ENCODE results near the gene INSYN2A. TPM values are rescaled to one million over a fixed set of nuclear protein-coding genes. Genes with fewer than 3 reads are reported as not detected.

The INSYN2A gene
- total and polyA plus RNA-seq, 5 donors: 0.02 TPM; not detected in 4

DNA sequence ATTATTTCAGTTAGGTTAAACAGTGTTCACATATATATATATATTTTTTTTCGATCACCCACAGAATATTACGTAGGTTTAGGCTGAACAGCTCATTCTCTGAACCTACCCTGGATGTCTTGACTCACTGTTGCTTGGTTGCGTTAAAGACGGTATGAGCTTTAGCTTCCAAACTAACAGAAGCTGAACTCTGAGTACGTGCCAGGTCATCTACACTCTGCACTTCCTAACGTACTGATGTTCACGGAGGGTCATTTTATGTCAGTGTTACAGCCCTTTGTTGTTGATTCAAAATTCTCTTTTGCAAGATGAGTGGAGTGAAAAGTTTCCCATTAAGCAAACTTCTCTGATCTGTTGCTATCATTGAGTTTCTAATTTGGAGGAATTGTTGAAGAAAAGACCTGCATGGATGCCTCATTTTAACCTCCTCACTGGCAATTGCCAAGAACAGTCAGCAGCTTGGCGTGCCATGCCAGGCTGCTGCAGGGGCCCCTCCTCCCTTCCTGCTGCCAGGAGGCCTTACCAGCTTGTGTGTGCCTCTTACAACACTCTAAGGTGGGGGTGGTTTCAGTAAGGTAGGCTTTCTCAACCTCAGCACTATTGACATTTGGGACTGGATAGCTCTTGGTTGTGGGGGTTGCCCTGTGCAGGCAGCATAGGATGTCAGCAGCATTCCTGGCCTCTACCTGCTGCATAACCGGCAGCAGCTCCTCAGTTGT, 44.3 kb downstream of the INSYN2A start:
- DNase-seq (no peak), ATAC-seq (peak in 1 of 2 donors; percentile 36)
- no peaks in the 10 kb centered on the region for H3K9me3 ChIP-seq (ENCODE audit: control insufficient read depth, low read length)
- H3K4me1 ChIP-seq (ENCODE audit: control insufficient read depth, insufficient read depth, low read length): peaks cover 2% of the 10 kb centered on the region
- no peak overlapping the region for H3K27ac ChIP-seq (ENCODE audit: low read length)
- H3K4me3 ChIP-seq (ENCODE audit: low read length): no peak overlapping the region
- WGBS: 86% methylated on average over 9 of the region's 9 CpGs
- intact Hi-C loops (cut with DNase I): no loop called here
- H3K27me3 ChIP-seq (ENCODE audit: control insufficient read depth, insufficient read depth): no peaks in the 10 kb centered on the region

DNA sequence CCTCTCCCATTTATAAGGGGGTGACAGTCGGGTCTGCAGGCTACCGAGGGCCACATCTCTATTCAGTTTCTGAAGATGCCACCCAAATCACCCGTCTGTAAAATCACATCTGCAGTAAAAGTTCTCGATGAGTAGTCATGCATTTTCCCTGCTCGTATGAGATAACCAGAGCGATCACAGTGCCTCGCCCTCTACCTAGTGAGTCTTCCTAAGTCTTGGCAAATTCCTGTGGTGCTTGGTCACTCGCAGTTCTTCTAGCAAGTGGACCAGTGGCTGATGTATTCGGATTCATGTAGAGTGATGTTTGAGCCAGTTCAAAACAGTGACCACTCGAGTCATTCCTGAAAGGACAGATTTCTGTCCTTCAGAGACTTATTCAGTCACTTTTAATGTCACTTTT, 44.9 kb downstream of the INSYN2A start:
- Histone ChIP-seq H3K4me1 (ENCODE audit: control insufficient read depth, insufficient read depth, low read length) (no peaks in the 10 kb centered on the region), H3K9me3 (ENCODE audit: control insufficient read depth, low read length) (no peaks in the 10 kb centered on the region), H3K4me3 (ENCODE audit: low read length) (no peak overlapping the region), H3K27ac (ENCODE audit: low read length) (no peak overlapping the region), H3K27me3 (ENCODE audit: control insufficient read depth, insufficient read depth) (no peaks in the 10 kb centered on the region)
- WGBS: 94% methylated on average over 10 of the region's 10 CpGs
- no peak for ATAC-seq
- no peak for DNase-seq
- intact Hi-C loops (cut with DNase I): no loop called here

DNA sequence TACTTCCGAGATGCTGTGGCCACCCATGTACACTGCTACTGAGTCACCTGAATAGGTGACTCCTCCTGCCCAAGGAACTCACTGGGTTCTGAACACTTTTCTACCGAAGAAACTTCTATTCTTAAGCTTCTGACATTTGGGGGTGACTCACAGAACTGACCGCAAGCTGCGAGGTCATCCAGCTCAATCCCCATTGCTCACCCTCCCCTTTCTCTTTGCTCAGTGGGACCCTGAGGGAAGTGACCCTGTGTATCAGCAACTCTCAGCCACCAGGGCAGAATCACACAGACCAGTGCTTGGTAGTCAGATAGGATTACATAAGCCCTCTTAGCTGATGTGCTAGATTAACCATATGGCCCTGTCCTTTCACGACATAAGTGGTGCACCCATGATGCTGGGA, 46.3 kb downstream of the INSYN2A start:
- intact Hi-C loops (cut with DNase I): no loop called here
- Histone ChIP-seq H3K4me1 (ENCODE audit: control insufficient read depth, insufficient read depth, low read length) (no peaks in the 10 kb centered on the region), H3K4me3 (ENCODE audit: low read length) (no peak overlapping the region), H3K27ac (ENCODE audit: low read length) (no peak overlapping the region), H3K9me3 (ENCODE audit: control insufficient read depth, low read length) (no peaks in the 10 kb centered on the region), H3K27me3 (ENCODE audit: control insufficient read depth, insufficient read depth) (no peaks in the 10 kb centered on the region)
- no peak for ATAC-seq
- DNase-seq: no peak
- WGBS: 91% methylated on average over 5 of the region's 5 CpGs

DNA sequence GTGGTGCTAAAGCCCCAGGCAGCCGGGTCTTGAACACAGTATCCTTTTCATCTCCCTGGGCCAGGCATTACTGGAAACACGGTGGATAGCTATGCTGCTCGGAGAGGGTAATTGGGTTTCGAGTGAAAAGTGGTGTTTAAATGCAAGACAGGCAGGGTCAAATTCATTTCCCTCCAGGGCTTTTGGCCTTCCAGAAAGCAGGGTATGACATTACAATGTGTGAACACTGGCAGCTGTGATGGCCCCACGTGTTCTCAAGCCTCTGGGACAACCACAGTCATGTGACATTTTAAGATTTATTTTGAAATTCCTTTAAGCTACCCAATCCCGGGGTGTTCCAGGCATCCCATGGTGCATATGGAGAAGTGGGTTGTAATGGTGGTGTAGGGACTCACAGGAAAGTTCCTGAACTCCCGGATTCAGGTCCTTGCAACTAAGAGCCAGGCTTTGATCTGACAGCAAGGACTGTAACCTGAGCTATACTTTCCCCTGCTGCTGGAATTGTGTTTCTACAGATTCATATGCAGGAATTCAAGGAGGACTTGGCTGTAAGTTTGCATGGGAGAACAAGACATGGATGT, 46.8 kb downstream of the INSYN2A start:
- WGBS: 84% methylated on average over 7 of the region's 7 CpGs
- Histone ChIP-seq H3K4me1 (ENCODE audit: control insufficient read depth, insufficient read depth, low read length) (no peaks in the 10 kb centered on the region), H3K27ac (ENCODE audit: low read length) (no peak overlapping the region), H3K4me3 (ENCODE audit: low read length) (no peak overlapping the region), H3K27me3 (ENCODE audit: control insufficient read depth, insufficient read depth) (no peaks in the 10 kb centered on the region), H3K9me3 (ENCODE audit: control insufficient read depth, low read length) (no peaks in the 10 kb centered on the region)
- no peak for ATAC-seq
- DNase-seq: no peak
- intact Hi-C loops (cut with DNase I): no loop called here

DNA sequence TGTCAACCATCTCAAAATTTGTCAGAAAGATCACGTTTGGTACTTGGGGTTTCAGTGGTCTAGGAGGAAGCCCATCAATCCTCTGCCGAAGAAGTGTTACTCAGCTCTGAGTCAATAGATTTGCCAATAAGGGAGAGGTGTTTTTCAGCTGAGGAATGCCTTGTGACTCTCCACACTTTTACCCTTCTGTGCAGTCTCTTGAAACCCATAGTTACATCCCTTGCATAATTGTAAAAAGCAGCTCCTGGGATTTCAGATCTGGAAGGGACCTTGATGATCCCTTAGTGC, 47.5 kb downstream of the INSYN2A start:
- intact Hi-C loops (cut with DNase I): no loop called here

DNA sequence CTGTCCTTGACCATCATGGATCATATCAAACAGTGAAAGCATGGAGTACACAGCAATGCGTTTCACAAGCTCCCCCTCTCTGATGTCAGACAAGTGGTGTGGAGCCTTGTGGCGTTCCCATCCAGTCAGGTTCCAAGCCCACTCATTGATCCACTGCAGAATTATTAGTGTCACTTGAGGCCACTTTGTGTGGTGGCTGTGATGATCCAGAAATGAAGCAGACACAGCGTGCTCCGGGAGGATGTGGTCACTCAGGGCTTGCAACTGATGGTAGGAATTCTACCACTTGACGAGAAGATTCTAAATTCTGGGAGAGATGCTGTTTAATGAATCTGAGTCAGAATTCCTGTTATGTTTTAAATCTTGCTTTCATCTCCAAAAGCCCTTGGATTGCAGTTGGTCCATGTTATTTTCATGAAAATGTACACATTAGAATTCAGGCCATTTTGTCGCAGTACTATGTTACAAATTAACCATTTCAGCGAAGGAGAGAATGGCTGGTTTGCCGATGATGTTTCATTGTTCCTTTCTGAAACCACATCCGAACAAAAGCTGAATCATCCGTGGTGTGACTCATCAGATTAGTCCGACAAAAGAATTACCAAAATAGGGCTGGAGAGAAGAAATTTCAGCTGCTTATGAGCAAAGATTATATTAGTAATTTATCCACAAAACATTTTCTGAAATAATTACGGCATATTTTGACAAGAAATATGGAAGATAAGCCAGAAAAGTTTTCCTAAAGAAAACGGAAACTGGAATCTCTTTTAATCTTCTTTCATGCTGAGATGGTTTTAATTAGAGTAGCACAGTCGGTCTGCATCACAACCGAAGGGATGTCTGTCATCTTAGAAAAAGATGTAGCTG, 48.1 kb downstream of the INSYN2A start:
- H3K27me3 ChIP-seq (ENCODE audit: control insufficient read depth, insufficient read depth): no peaks in the 10 kb centered on the region
- WGBS: 83% methylated on average over 15 of the region's 15 CpGs
- H3K27ac ChIP-seq (ENCODE audit: low read length): no peak overlapping the region
- no peaks in the 10 kb centered on the region for H3K4me1 ChIP-seq (ENCODE audit: control insufficient read depth, insufficient read depth, low read length)
- ATAC-seq (no peak), DNase-seq (no peak)
- H3K4me3 ChIP-seq (ENCODE audit: low read length): no peak overlapping the region
- intact Hi-C loops (cut with DNase I): no loop called here
- H3K9me3 ChIP-seq (ENCODE audit: control insufficient read depth, low read length): no peaks in the 10 kb centered on the region

More for the DNA sequence above, 47.5 kb downstream of the INSYN2A start:
- whole genome bisulfite sequencing: 81% methylated on average over 2 of the region's 2 CpGs
- DNase-seq (no peak), ATAC-seq (no peak)
- Histone ChIP-seq H3K27ac (ENCODE audit: low read length) (no peak overlapping the region), H3K4me1 (ENCODE audit: control insufficient read depth, insufficient read depth, low read length) (no peaks in the 10 kb centered on the region), H3K9me3 (ENCODE audit: control insufficient read depth, low read length) (no peaks in the 10 kb centered on the region), H3K4me3 (ENCODE audit: low read length) (no peak overlapping the region), H3K27me3 (ENCODE audit: control insufficient read depth, insufficient read depth) (no peaks in the 10 kb centered on the region)

DNA sequence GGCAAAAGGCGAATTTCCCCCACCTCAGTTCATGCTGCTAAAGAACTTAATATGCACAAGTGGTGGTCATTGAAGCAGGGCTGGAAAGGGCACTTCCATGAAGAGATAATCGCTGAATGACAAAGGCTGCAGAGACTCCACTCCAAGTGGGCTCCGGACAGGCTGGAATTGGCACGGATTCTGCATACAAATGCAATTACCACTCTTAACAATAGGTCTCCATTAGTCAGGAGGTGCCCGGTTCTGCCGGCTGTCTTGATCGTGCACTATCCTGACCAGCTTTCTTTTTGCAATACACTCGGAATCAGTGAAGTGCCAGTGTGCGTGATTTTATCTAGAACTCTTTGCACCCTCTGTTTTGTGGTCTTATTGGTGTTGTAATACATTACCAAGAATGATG, 49.7 kb downstream of the INSYN2A start:
- no peaks in the 10 kb centered on the region for H3K9me3 ChIP-seq (ENCODE audit: control insufficient read depth, low read length)
- H3K27me3 ChIP-seq (ENCODE audit: control insufficient read depth, insufficient read depth): no peaks in the 10 kb centered on the region
- H3K4me3 ChIP-seq (ENCODE audit: low read length): no peak overlapping the region
- H3K27ac ChIP-seq (ENCODE audit: low read length): no peak overlapping the region
- 88% methylated on average over 9 of the region's 9 CpGs for WGBS
- intact Hi-C loops (cut with DNase I): no loop called here
- DNase-seq (no peak), ATAC-seq (no peak)
- H3K4me1 ChIP-seq (ENCODE audit: control insufficient read depth, insufficient read depth, low read length): no peaks in the 10 kb centered on the region

All from right cardiac atrium (tissue), 5 donors.